LoVo (cell line): ENCODE data around the gene EPN1.
"Not testable (repeated sequence)": the region's sequence is repeated elsewhere in the genome, so short reads cannot be mapped to it uniquely, and the experiment has no call there.

Source experiments
- DNase-seq: peaks from one replicate; pipeline ENCODE4 v3.0.0-alpha.2; 2016; ENCODE audit warnings: low spot score

The EPN1 gene

DNA sequence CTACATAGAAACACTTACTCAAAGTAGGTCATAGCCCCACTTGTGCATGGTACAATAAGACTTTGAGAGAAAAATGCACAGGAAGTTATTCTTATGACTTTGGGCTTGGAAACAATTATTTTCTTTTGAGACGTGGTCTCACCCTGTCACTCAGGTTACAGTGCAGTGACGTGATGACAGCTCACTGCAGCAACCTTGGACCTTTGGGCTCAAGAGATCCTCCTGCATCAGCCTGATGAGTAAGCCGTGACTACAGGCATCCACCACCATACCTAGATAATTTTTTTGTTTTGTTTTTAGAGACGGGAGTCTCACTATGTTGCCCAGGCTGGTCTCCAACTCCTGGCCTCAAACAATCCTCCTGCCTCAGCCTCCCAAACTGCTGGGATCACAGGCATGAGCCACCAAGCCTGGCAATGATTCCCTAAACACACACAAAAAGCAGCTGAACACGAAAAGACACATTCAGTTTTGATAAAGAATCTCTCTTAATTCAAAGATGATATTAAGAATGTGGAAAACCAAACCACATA lies 45.3 kb downstream of the EPN1 start:
- DNase-seq = no peak

DNA sequence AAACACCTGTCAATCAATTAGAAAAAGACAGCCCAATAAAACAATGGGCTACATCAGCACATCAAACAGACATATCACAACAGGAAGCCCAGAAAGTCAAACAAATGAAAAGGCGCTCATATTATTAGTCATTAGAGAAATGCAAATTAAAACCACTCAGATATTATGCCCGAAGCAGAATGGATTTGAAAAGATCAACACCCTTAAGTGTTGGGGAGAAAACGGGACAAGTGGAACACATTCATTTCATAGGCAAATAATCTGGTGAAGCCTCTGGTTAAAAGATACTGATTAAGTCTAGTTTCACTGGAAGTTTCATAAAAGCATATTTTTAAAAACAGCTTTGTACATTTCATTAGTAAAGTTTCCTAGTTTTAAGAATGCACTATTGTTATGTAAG lies 45.8 kb downstream of the EPN1 start:
- DNase-seq = no peak

DNA sequence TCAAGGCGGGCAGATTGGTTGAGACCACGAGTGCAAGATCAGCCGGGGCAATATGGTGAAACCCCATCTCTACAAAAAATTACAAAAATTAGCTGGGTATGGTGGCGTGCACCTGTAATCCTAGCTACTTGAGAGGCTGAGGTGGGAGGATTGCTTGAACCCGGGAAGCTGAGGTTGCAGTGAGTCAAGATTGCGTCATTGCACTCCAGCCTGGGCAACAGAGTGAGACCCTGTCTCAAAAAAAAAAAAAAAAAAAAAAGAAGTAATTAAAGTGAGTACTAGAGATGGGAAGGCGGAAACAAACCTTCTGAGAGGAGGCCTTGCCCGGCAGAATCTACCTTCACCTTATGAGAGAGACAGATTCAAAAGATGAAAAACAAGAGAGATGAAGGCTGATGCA lies 48.5 kb downstream of the EPN1 start:
- no peak for DNase-seq

DNA sequence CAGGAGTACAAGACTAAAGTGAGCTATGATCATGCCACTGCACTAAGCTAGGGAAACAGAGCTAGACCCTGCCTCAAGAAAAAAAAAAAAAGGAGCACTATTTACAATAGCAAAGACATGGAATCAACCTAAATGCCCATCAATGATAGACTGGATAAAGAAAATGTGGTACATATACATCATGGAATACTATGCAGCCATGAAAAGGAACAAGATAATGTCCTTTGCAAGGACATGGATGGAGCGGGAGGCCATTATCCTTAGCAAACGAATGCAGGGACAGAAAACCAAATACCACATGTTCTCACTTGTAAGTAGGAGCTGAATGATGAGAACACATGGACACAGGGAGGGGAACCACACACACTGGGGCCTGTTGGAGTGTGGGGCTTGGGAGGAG lies 55.4 kb downstream of the EPN1 start:
- not testable (repeated sequence) for DNase-seq

DNA sequence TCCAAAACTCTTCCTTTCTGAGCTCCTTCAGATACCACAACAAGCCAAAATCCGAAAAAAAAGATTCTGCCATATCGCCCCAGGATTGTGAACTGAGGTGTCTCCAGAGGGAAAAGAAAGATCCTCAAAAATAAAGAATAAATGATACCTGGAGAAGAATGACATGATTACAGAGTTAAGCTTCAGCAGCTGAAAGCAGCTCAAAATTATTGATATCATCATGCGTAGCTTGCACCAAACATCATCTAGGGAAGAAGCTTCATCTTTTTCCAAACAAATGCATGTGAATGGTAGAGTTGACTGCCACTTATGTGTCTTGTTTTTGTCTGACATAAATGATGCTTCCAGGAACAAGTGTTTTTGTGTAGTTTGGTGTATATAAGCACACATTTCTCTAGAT lies 63.3 kb downstream of the EPN1 start, which contains the start of gene NLRP9:
Gene NLRP9, minus strand, starts transcription at position 101 of the 400 bp plus-strand sequence. Its CDS starts 28 bp downstream, at position 73.
- DNase-seq = no peak

DNA sequence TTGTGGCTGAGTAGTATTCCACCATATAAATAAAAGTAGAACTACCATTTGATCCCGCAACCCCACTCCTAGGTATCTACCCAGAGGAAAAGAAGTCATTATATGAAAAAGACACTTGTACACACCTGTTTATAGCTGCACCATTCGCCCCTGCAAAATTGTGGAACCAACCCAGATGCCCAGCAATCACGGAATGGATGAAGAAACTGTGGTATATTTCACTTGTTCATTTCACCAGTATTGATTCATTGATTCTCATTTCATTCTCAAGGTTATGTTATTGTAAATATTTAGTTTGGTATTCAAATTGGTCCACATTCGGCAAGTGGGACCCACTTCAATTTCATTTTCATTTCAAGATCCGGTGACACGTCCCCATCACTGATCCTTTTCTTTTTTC lies 75.7 kb downstream of the EPN1 start:
- DNase-seq = no peak

DNA sequence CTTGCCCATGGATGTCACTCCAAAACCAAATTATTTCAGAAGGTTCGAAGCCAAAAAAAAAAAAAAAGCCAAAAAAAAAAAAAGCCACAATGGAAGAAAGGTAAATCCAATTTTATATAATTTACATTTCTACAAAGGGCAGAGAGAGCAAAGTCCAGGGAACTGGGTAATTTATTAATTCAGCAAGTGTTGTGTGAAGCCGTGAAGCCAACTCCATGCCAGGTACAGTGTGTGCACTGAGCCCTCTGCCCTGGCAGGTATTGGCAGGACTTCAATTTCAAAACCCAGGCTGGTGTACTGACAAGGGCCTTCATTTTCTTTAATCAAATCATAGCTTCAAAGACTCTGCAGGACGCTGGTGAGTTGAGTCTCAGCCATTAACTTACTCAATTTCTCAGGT lies 78.4 kb downstream of the EPN1 start:
- no peak for DNase-seq

DNA sequence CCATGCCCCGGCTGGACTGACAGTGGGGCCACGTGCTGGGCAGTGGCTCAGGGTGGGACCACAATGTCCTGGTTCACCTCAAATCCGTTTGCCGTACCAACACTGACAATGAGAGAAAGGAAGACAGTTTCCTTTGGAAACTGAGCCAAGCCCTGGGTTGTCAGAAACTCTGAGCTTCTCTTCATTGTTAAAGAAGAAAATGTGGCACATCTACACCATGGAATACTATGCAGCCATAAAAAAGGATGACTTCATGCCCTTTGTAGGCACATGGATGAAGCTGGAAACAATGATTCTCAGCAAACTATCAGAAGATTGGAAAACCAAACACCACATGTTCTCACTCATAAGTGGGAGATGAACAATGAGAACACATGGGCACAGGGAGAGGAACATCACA lies 81.8 kb downstream of the EPN1 start:
- DNase-seq = not testable (repeated sequence)

DNA sequence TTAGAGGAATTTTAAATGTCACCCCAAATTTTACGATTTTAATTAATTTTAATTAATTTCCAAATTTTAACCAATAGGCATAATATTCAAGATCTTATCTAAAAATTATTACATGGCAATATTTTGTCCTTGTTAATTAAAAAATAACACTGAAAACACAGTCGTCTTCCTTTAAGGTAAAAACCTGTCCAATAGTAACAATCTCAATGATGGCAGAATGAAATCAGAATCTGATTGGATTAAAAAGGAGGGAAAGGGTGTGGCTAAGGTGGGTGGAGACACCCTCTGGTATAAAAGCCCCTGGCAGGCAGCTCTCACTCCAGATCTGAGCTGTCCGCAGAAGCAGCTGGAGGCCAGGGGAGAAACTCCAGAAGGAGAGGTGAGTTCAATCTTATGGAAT lies 83.8 kb downstream of the EPN1 start, which contains the start of gene RFPL4A:
Gene RFPL4A, plus strand, starts transcription at position 301 of the 400 bp plus-strand sequence. CDS start 2,704 bp downstream, outside the sequence.
- DNase-seq = not testable (repeated sequence)
